ENCODE results near the gene PLCH1.
"Not testable (repeated sequence)": the region's sequence is repeated elsewhere in the genome, so short reads cannot be mapped to it uniquely, and the experiment has no call there.

The PLCH1 gene

DNA sequence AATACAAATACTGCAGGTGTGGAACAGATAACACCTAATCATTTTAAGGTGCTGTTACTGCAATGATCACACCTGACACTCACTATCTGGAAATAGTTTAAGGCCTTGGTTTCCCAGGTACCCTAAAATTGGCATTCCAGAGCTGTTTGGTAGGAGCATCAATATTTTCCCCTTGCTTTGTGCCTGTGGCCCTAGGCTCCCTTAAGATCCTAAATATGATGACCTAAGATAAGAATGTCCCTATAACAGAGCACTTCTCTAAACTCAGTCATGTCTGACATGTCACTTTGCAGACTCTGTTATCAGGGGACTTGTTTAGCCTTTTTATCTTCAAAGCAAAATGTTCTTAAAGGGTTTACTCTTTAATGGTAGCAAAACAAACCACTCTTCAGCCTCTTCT, 335.5 kb downstream of the PLCH1 start:
- no peak for DNase-seq

GRCh38 chr3:155407971-155408370, 336.9 kb downstream of the PLCH1 start:
- DNase-seq = no peak

DNA sequence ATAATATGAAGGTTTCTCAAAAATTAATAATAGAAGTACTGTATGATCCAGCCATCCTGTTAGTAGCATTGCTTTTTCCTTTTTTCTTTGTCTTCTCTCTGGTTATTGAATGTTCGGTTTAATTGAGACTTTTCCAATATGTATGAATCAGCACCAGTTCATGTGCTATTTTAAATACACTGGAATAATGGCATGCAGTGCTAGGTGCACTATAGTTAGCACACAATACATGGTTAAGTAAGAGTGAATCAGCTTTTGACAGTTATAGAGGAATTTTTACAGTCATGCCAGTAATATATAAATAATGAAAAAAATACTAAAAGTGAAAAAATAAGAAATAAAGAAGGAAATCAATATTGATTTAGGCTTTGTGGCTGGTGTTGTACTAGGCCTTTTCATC, 337.5 kb downstream of the PLCH1 start:
- no peak for DNase-seq

DNA sequence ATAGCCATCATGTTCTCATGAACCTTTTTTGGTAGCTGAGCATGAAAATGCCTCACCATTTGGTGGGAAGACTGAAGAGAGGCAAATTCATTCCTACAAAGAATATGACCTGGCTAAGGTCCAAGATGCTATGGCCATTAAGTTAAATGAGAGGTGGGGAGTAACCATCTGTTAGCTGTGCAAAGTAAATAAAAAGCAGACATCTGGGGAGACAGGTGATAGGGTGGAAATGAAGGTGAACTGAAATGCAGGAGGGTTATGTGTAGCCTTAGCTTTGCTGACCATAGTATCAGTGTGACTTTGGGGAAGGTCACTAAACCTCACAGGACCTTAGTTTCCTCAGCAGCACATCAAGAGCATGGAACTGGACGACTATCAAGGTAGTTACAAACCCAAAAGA, 340.4 kb downstream of the PLCH1 start:
- peak; percentile 80 for DNase-seq

DNA sequence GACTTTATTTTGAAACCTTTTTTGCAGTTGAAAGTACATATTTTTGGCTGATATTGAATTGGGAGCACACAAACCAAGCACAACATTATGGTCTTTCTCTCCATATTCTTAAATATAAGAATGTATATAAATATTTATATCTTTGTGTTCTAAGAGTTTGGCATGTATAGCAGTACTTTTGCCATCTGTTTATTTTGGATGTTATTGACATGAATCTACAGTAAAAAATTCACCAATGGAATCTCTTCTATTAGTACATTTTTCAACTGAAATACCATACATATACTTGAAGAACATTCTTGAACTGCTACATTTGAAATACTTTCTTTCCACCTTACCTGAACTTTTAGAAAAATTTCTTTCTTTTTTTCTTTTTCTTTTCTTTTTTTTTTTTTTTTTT, 342.2 kb downstream of the PLCH1 start:
- no peak for DNase-seq

- DNase-seq = no peak
Observed at GRCh38 chr3:155398046-155398445, 346.8 kb downstream of the PLCH1 start.

GRCh38 chr3:155394896-155395295, 350.0 kb downstream of the PLCH1 start:
- DNase-seq = not testable (repeated sequence)

DNA sequence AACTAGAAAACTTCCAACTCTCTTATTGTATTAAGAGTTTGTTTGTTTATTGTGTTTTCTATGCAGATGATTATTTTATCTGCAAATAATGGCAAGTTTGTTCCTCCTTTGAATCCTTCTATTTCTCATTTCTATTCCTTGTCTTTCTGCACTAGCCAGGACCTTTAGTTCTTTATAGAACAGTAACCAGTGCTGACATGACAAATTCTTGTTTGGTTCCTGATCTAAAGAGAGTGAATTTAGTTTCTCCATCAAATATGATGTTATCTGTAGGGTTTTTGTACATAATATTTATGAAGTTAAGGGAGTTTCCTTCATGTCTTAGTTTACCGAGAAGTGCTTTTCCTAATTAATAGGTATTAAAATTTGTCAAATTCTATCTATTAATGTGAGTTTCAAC, 350.6 kb downstream of the PLCH1 start:
- no peak for DNase-seq

DNA sequence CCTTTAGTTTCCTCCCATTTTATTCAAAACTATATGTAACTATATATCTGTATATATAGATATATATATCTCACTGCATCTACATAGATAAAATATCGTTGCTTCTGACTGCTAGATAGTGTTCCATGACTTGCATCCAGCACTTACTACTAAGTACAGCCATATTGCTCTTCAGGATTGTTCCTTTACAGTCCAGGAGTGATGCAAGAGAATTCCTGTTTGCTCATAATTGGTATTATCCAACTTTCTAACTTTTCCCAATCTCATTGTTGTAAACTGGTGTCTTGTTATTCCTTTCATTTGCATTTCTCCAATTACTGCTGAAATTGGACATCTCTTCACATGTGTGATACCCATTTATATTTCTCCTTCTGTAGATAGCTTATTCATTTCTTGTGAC, 351.6 kb downstream of the PLCH1 start:
- DNase-seq = no peak

GRCh38 chr3:155392138-155392537, 352.7 kb downstream of the PLCH1 start:
- no peak for DNase-seq

- peak; percentile 47 for DNase-seq
Observed at GRCh38 chr3:155391551-155391958, 353.3 kb downstream of the PLCH1 start.

DNA sequence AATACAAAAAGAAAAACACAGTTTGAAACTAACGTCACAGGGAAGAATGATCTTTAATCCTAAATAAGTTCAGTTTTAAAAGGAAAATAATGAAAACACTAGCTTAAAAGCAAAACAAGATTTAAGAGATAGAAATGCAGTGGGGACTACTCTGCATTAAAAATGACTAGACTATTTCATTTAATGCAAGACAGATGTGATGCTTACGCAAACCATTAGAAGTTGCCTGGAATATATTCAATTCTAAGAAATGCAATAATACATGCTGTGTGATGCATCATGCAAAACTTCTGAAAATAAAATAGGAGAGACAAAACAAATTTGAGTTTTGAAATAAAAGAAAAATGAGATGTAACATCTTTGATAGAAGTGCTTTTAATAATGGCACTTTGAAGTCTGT, 353.8 kb downstream of the PLCH1 start:
- no peak for DNase-seq

DNA sequence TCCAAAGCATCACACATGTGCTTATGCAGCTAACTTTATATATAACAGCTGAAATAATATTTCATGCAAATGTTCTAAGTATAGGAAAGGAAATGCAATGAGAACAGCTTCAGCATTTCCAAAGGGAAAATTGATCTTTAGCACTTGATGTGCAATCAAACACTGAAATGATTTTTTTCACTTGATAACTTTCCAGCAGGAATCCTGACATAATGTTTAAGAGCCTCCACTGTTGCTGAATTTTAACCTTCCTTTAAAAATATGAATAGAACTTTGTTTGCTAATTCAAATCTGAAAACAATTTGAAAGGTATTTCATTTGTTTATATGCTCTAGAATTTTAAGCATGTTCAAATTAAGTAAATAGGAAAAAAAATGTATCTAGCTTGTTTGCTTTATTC, 354.5 kb downstream of the PLCH1 start:
- DNase-seq = no peak

DNA sequence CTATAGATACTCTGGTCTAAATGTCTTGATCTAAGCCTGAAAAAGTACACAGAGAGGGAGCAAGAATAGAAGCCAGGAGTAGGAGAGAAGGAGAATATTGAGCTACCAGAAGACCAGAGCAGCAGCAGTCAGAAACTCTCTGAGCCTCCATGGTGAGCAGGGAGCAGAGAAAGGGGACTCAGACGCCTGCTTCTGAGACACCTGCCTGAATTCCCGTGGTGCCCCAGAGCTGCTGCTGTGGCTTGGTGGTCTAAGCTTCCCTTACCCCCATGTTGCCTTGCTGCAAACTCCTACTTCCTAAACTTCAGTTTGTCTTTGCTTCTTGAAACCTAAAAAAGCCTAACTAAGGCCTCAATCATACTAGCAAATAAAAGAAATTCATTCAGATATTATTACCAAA, 356.5 kb downstream of the PLCH1 start:
- no peak for DNase-seq

- peak; percentile 42 for DNase-seq
Observed at GRCh38 chr3:155387571-155387970, 357.3 kb downstream of the PLCH1 start.

GRCh38 chr3:155386919-155387318, 358.0 kb downstream of the PLCH1 start:
- DNase-seq = peak; percentile 93

DNA sequence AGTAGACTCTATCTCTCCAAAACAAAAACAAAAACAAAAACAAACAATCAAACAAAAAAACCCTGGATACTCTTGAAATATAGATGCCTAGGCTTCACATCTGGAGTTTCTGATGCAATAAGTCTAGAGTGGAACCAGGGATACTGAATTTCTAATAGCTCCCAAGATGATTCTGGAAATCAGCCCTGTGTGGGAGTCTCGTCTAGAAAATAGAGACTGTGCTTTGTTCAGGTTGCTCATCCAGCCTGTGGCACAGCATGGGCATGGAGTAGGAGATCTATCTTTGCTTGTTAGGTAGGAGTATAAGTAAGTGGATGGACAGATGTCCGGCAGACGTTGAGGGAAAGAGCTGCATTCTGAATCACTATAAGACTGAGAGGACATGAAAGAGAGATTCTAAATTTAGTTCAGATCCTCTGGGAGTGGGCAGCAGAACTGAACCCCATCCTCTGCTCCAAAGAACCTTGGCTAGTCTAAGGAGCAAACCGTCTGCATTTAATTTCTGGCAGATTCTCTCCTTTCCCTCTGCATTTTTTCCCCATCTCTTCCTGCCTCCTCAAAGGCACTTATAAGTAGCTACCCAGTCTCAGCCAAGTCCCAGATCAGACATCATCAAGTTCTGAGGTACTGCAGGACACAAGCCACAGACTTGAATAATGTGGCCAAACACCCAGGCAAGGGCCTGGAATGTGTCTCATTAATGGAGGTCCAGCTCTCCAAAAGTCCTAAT, 358.8 kb downstream of the PLCH1 start:
- DNase-seq = peak; percentile 84

GRCh38 chr3:155382396-155383042, 362.4 kb downstream of the PLCH1 start:
- no peak for DNase-seq

DNA sequence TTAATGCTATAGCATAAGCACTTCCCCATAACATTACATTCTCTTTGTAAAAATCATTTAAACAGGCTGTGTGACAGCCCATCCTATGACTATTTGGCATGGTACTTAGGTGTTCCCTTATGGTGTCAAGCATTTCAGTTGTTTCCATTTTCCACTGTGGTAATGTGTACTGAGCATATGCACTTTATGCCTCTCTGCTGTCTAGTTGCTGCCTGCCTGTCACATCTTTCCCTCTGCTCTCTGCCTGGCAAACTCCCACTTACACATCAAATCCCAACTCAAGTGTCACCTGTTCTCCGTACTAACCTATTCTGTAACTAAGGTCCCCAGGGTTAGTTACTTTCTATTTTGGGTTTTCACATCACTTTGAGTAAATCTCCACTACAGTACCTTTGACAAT, 367.0 kb downstream of the PLCH1 start:
- DNase-seq = no peak

DNA sequence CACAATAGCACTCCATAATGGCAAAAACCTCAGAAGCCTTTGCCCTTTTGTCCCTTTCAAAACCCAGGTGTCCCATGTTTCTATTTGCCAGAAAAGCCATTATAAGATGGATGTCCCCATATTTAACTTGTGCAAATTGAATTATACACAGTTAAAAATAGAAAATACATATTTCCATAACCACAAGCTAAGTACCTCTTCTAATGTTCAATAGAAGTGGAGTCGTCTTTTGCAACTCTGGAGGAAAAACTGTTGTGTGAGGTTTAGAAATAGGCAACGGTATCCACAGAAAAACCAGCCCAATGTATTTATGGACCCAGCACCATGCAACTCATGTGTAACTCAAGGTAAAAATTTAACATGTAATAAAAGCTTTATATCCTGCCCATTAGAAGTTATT, 367.8 kb downstream of the PLCH1 start:
- no peak for DNase-seq

- no peak for DNase-seq
Observed at GRCh38 chr3:155372281-155372680, 372.6 kb downstream of the PLCH1 start.

GRCh38 chr3:155370764-155371503, 373.9 kb downstream of the PLCH1 start:
- no peak for DNase-seq

DNA sequence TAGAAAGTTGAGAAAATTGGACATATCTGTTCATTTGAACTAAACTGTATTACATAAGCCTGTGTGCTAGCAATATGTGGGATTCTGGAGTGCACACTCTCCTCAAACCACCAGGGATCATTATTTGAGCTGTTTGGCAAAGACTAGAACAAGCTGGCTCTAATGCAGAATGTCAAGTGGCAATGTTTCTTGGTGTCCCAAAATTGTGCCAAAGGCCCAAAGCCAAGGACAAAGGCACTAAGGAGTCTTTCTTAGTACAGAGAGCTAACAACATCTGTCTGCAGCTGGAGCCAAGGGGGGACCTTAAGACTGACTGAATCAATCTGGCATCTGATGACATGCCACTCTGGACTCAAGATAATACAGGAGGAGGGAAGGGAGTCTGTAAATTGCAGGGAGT, 374.7 kb downstream of the PLCH1 start:
- peak; percentile 30 for DNase-seq

GRCh38 chr3:155369735-155370134, 375.1 kb downstream of the PLCH1 start:
- DNase-seq = no peak

Measured in DMS79 treated with DMSO at 0.1 percent for 48 hours (cell line).